Lung (tissue), 12 donors: ENCODE measurements around the gene RASAL3. TPM values are rescaled to one million over a fixed set of nuclear protein-coding genes. Genes with fewer than 3 reads are reported as not detected.

Experiments used
- ATAC-seq: fragments of 200-7000 bp; cut with Tn5 transposase; one replicate; pipeline ENCODE4 v1.9.1; 2020; ENCODE audit warnings: moderate number of reproducible peaks; ENCODE audit not compliant: insufficient read depth, low FRiP score
- DNase-seq, 3 donors: peaks; one replicate each; pipeline ENCODE4 v3.0.0-alpha.2; 2013 to 2017
- H3K27ac ChIP-seq, 2 donors: one replicate each; pipeline ENCODE4 v1.5.1; 2013; ENCODE audit warnings: mild to moderate bottlenecking in 2 of 2, moderate library complexity in 2 of 2, control low read depth in 1 of 2, inconsistent platforms in 1 of 2, low read depth in 1 of 2, low read length in 1 of 2
- H3K27me3 ChIP-seq, 3 donors: one replicate each; pipeline ENCODE4 v1.5.1; 2013; ENCODE audit warnings: low read length in 2 of 3; ENCODE audit not compliant: control insufficient read depth in 3 of 3, insufficient read depth in 3 of 3
- H3K36me3 ChIP-seq, 4 donors: one replicate each; pipeline ENCODE4 v1.5.1; 2013; ENCODE audit warnings: low read length in 4 of 4, mild to moderate bottlenecking in 1 of 4, moderate library complexity in 1 of 4; ENCODE audit not compliant: control insufficient read depth in 4 of 4, insufficient read depth in 4 of 4
- H3K4me1 ChIP-seq, 5 donors: one replicate each; pipeline ENCODE4 v1.5.1; 2013; ENCODE audit warnings: low read length in 5 of 5, mild to moderate bottlenecking in 2 of 5, moderate library complexity in 1 of 5; ENCODE audit not compliant: control insufficient read depth in 5 of 5, insufficient read depth in 5 of 5
- H3K4me3 ChIP-seq: one replicate; pipeline ENCODE4 v1.5.1; 2013; ENCODE audit warnings: mild to moderate bottlenecking, control low read depth, moderate library complexity
- H3K9ac ChIP-seq, 2 donors: one replicate each; pipeline ENCODE4 v1.5.1; 2013; ENCODE audit warnings: low read length in 2 of 2, control low read depth in 1 of 2; ENCODE audit not compliant: insufficient read depth in 1 of 2
- H3K9me3 ChIP-seq, 4 donors: one replicate each; pipeline ENCODE4 v1.5.1; 2013; ENCODE audit warnings: low read length in 3 of 4, mild to moderate bottlenecking in 1 of 4, moderate library complexity in 1 of 4; ENCODE audit not compliant: control insufficient read depth in 4 of 4, insufficient read depth in 3 of 4
- WGBS, 2 donors: extraction: QIAGEN DNeasy Blood & Tissue Kit; methylation state at CpG; one replicate each; pipeline ENCODE4 v1.1.7; 2013; 5-methylcytosine and 5-hydroxymethylcytosine counted together
- polyA plus RNA-seq, 2 donors: library from polyadenylated mRNA; stranded (reverse); fragments of 200-250 nt; gene quantifications; one replicate each; pipeline ENCODE4 v1.2.1, GENCODE V29; 2013
- total RNA-seq, 2 donors: library from RNA; depleted of rRNA in 1 of 2; stranded (reverse); fragments of >200 nt in 1 of 2; gene quantifications; one replicate each; pipeline ENCODE4 v1.2.1, GENCODE V29; 2014 to 2021
- TF ChIP-seq, protein P1 (sequence below): IDR thresholded peaks from 2 replicates; pipeline ENCODE4 v1.5.1; 2012; ENCODE audit warnings: mild to moderate bottlenecking; ENCODE audit errors: control extremely low read depth, extremely low read depth
- donor health status: control.
- donor health status: control.
- donor health status: Bipolar disorder and iron deficiency.
- donor health status: healthy.
- donor health status: DM: yes; HTN: yes; CAD: no.

The RASAL3 gene
- total and polyA plus RNA-seq, 4 donors = 4.6 to 18.2 (median 9.6) TPM

DNA sequence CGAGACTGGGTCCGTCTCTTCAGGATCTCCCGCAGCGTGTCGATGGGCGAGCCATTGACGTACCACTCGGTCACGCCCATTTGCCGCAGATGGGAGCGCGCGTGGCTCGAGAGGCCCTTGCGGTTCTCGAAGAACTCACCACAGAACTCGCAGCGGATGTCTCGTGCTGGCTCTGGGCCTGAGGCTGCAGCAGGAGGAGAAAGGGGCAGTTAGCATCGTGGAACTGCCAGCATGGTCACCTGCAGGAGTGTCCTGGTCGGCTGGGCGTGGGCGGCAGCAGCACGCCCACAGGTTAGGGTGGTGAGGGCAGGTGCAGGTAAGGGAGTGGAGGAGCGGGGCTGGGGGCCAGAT lies 37.0 kb downstream of the RASAL3 start:
- Histone ChIP-seq H3K27me3 (no peaks in the 10 kb centered on the region), H3K4me1 (peaks cover 2 to 27% (median 13%) of the 10 kb centered on the region in 5 donors), H3K9me3 (peaks cover 0 to 2% (median 0%) of the 10 kb centered on the region in 4 donors), H3K4me3 (no peak overlapping the region), H3K27ac (no peak overlapping the region), H3K9ac (no peak overlapping the region), H3K36me3 (peaks cover 11 to 67% (median 42%) of the 10 kb centered on the region in 4 donors)
- no peak for DNase-seq
- WGBS, 2 donors = 97 to 98% methylated on average over 25 of the region's 25 CpGs
- TF ChIP-seq, protein P1, sequence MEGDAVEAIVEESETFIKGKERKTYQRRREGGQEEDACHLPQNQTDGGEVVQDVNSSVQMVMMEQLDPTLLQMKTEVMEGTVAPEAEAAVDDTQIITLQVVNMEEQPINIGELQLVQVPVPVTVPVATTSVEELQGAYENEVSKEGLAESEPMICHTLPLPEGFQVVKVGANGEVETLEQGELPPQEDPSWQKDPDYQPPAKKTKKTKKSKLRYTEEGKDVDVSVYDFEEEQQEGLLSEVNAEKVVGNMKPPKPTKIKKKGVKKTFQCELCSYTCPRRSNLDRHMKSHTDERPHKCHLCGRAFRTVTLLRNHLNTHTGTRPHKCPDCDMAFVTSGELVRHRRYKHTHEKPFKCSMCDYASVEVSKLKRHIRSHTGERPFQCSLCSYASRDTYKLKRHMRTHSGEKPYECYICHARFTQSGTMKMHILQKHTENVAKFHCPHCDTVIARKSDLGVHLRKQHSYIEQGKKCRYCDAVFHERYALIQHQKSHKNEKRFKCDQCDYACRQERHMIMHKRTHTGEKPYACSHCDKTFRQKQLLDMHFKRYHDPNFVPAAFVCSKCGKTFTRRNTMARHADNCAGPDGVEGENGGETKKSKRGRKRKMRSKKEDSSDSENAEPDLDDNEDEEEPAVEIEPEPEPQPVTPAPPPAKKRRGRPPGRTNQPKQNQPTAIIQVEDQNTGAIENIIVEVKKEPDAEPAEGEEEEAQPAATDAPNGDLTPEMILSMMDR = no peak
- ATAC-seq = no peak

GRCh38 chr19:15426485-15427349 lies 37.6 kb downstream of the RASAL3 start:
- 88 to 92% methylated on average over 16 of the region's 16 CpGs for WGBS, 2 donors
- peak in 1 of 3 donors; percentile 7 for DNase-seq

GRCh38 chr19:15425321-15425950 lies 38.9 kb downstream of the RASAL3 start:
- Histone ChIP-seq H3K4me1 (peaks cover 3 to 32% (median 12%) of the 10 kb centered on the region in 5 donors), H3K27me3 (no peaks in the 10 kb centered on the region), H3K9ac (no peak overlapping the region), H3K4me3 (no peak overlapping the region), H3K27ac (no peak overlapping the region), H3K36me3 (peaks cover 12 to 70% (median 42%) of the 10 kb centered on the region in 4 donors), H3K9me3 (peaks cover 0 to 2% (median 0%) of the 10 kb centered on the region in 4 donors)
- TF ChIP-seq, protein P1 = no peak
- ATAC-seq (no peak), DNase-seq (no peak)
- WGBS, 2 donors = 95 to 97% methylated on average over 30 to 36 of the region's 36 CpGs

More at GRCh38 chr19:15426485-15427349, 37.6 kb downstream of the RASAL3 start:
- no peak for ATAC-seq
- Histone ChIP-seq H3K27me3 (no peaks in the 10 kb centered on the region), H3K4me1 (peaks cover 3 to 32% (median 13%) of the 10 kb centered on the region in 5 donors), H3K4me3 (no peak overlapping the region), H3K36me3 (peaks cover 12 to 70% (median 42%) of the 10 kb centered on the region in 4 donors), H3K9me3 (peaks cover 0 to 2% (median 0%) of the 10 kb centered on the region in 4 donors), H3K27ac (no peak overlapping the region), H3K9ac (no peak overlapping the region)
- TF ChIP-seq, protein P1 = no peak
